Activated gamma-delta T cell (primary cell): ENCODE data around the gene GNRHR.
"Not testable (repeated sequence)": the region's sequence is repeated elsewhere in the genome, so short reads cannot be mapped to it uniquely, and the experiment has no call there.

Source experiments
- DNase-seq: peaks from one replicate; lab custom pipeline; 2025; lab: John Stamatoyannopoulos, UW
- total RNA-seq, 2 donors: gene quantifications; one replicate each; lab custom pipeline; 2026; lab: John Stamatoyannopoulos, UW

The GNRHR gene
- 0 reads per million in 2 donors for total RNA-seq

- no peak for DNase-seq
Measured at GRCh38 chr4:67754288-67754687, at the start of gene GNRHR. TSS of gene GNRHR (minus strand) at chr4:67754388. CDS start at chr4:67754335, 53 bp downstream.

GRCh38 chr4:67796810-67797209 is 42.6 kb upstream of the GNRHR start:
- DNase-seq = no peak

- DNase-seq = no peak
Measured at GRCh38 chr4:67790721-67791120, 36.5 kb upstream of the GNRHR start.

GRCh38 chr4:67787311-67787710 is 33.1 kb upstream of the GNRHR start:
- DNase-seq = no peak

GRCh38 chr4:67785528-67785927 is 31.3 kb upstream of the GNRHR start:
- no peak for DNase-seq

- no peak for DNase-seq
Measured at GRCh38 chr4:67779631-67780030, 25.4 kb upstream of the GNRHR start.

- DNase-seq = no peak
Measured at GRCh38 chr4:67776746-67777145, 22.6 kb upstream of the GNRHR start.

GRCh38 chr4:67770422-67770821 is 16.2 kb upstream of the GNRHR start:
- DNase-seq = no peak

GRCh38 chr4:67765928-67766327 is 11.7 kb upstream of the GNRHR start:
- no peak for DNase-seq

- no peak for DNase-seq
Measured at GRCh38 chr4:67765401-67765800, 11.2 kb upstream of the GNRHR start.

GRCh38 chr4:67764183-67764582 is 10.0 kb upstream of the GNRHR start:
- no peak for DNase-seq

- DNase-seq = no peak
Measured at GRCh38 chr4:67762086-67762485, 7.9 kb upstream of the GNRHR start.

- DNase-seq = not testable (repeated sequence)
Measured at GRCh38 chr4:67756991-67757390, 2.8 kb upstream of the GNRHR start.

- no peak for DNase-seq
Measured at GRCh38 chr4:67755974-67756373, 1.8 kb upstream of the GNRHR start.

GRCh38 chr4:67751260-67751659 is 2.9 kb downstream of the GNRHR start:
- DNase-seq = no peak

- DNase-seq = no peak
Measured at GRCh38 chr4:67750691-67751090, 3.5 kb downstream of the GNRHR start.

GRCh38 chr4:67749286-67749685 is 4.9 kb downstream of the GNRHR start:
- no peak for DNase-seq

- no peak for DNase-seq
Measured at GRCh38 chr4:67746797-67747495, 7.2 kb downstream of the GNRHR start.

- no peak for DNase-seq
Measured at GRCh38 chr4:67744561-67745283, 9.5 kb downstream of the GNRHR start.

GRCh38 chr4:67743194-67743593 is 11.0 kb downstream of the GNRHR start:
- no peak for DNase-seq

- no peak for DNase-seq
Measured at GRCh38 chr4:67736262-67736661, 17.9 kb downstream of the GNRHR start.

GRCh38 chr4:67735325-67735724 is 18.9 kb downstream of the GNRHR start:
- no peak for DNase-seq

- not testable (repeated sequence) for DNase-seq
Measured at GRCh38 chr4:67730511-67730910, 23.7 kb downstream of the GNRHR start.
